ENCODE results near the gene ELFN2. TPM values are rescaled to one million over a fixed set of nuclear protein-coding genes. Genes with fewer than 3 reads are reported as not detected.

The ELFN2 gene
- polyA plus RNA-seq, 2 of the 4 experiments (the other 2 are of a cell fraction), result 0.94 to 8.1 TPM

DNA sequence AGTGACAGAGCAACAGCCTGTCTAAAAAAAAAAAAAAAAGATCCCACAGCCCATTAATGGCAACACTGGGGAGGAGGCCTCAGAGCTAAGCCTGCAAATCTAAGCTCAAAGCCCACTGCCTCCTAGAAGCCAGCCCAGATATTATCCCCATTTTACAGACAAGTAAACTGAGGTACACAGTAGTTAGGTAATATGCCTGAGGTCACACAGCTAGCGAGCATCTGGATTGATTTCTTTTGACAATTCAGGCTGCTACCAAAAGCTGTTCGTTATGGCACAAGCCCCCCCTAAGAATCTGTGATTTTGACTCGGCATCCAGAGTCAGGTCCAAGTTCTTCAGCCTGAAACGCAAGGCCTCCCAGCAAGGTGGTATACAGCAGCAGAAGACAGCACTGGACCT lies 13.7 kb downstream of the ELFN2 start:
- POLR2A ChIA-PET, result no interaction called here
- no peak for ATAC-seq

DNA sequence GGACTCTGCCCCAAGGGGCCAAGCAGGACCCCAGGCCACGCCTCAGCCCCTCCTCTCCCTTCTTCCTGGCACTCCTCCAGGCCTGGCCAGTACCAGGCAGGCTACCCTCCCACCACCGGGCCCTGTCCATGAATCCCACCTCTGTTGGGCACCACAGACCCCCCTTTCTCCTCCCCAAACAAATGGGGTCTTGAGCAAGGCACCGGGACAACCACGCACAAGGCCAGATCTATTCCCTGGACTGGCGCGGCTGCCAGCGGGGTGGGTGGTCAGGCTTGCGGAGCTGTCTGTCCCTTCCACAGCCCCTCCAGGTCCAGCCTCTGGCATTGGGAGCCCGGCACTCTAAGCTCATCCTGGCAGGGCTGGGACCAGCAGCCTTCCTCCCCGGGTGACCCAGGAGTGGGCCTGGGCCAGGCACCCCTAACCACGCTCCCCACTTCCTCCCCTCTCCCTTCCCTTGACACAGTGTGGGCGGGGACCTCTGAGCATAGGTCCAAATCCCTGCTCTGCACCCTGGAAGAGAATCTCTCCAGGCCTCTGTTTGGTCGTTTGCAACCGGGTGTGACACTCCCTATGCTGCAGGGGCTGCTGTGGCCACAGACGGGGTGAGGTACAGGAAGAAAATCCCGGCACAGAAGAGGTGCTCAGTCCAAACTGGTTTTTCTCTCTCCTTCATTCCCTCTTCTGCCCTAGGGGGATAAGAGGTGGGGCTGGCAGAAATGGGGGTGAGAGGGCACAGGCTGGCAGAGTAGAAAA lies 14.6 kb downstream of the ELFN2 start:
- Histone ChIP-seq H3K4me2 (no peak overlapping the region), H3K4me3 (no peak overlapping the region), H3K9me3 (no peaks in the 10 kb centered on the region), H3K4me1 (no peaks in the 10 kb centered on the region), H3K27ac (no peak overlapping the region)
- POLR2A ChIA-PET, result no interaction called here
- TF ChIP-seq, protein P1, sequence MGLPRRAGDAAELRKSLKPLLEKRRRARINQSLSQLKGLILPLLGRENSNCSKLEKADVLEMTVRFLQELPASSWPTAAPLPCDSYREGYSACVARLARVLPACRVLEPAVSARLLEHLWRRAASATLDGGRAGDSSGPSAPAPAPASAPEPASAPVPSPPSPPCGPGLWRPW (IDR thresholded peaks at IDR 0.05), result no peak
- TF ChIP-seq KDM5A (IDR thresholded peaks at IDR 0.05), result no peak
- TF ChIP-seq POLR2AphosphoS2 (conservative IDR thresholded peaks at IDR 0.05; ENCODE audit: low read length), result no peak
- no peak for TF ChIP-seq ZC3H11A (IDR thresholded peaks at IDR 0.05)
- TF ChIP-seq SREBF2 (IDR thresholded peaks at IDR 0.05), result no peak
- TF ChIP-seq RNF2 (IDR thresholded peaks at IDR 0.05; ENCODE audit: borderline replicate concordance, low read depth), result no peak
- no peak for TF ChIP-seq HDAC2 (IDR thresholded peaks at IDR 0.05)
- TF ChIP-seq NR3C1 (IDR thresholded peaks at IDR 0.05), result no peak
- TF ChIP-seq RARB (CRISPR knock-in tag; IDR thresholded peaks at IDR 0.05), result no peak
- no peak for TF ChIP-seq CBX8 (IDR thresholded peaks at IDR 0.05)
- TF ChIP-seq RCOR1 (IDR thresholded peaks at IDR 0.05; ENCODE audit: low read depth, low read length), result no peak
- no peak for TF ChIP-seq CHD2 (IDR thresholded peaks at IDR 0.05; ENCODE audit: low read length, partially characterized antibody)
- no peak for TF ChIP-seq MYC (IDR thresholded peaks at IDR 0.05; ENCODE audit: borderline replicate concordance, low read length)
- FAIRE-seq, result no peak
- CTCF ChIA-PET, result interaction anchor here (0.6 to 1.5 kb wide), 4 partner anchors 8 to 116 kb away, joined by 3 to 7 read pairs (median 4); no protein-coding TSS in a partner anchor
- 84% methylated on average over 11 of the region's 16 CpGs for WGBS (ENCODE audit: missing lambda C conversion rate)
- no peak for DNase-seq (ENCODE audit: low read depth in 1 of 2, low spot score in 1 of 2)
- ATAC-seq, result no peak

More for the DNA sequence above, 13.7 kb downstream of the ELFN2 start:
- no peaks in the 10 kb centered on the region for H3K9me3 ChIP-seq
- no peak overlapping the region for H3K27ac ChIP-seq
- no peak for TF ChIP-seq RAD21 (conservative IDR thresholded peaks at IDR 0.05 in 1 of 2, IDR thresholded peaks at IDR 0.05 in 1 of 2)
- TF ChIP-seq JUN (IDR thresholded peaks at IDR 0.05), result no peak
- TF ChIP-seq ZFP36 (IDR thresholded peaks at IDR 0.05; ENCODE audit: borderline replicate concordance, partially characterized antibody), result no peak
- no peak for TF ChIP-seq MAFK (IDR thresholded peaks at IDR 0.05; ENCODE audit: partially characterized antibody)
- TF ChIP-seq CEBPB (IDR thresholded peaks at IDR 0.05), result no peak
- TF ChIP-seq NFE2L2 (conservative IDR thresholded peaks at IDR 0.05; ENCODE audit: low read length), result no peak
- TF ChIP-seq, protein P2, sequence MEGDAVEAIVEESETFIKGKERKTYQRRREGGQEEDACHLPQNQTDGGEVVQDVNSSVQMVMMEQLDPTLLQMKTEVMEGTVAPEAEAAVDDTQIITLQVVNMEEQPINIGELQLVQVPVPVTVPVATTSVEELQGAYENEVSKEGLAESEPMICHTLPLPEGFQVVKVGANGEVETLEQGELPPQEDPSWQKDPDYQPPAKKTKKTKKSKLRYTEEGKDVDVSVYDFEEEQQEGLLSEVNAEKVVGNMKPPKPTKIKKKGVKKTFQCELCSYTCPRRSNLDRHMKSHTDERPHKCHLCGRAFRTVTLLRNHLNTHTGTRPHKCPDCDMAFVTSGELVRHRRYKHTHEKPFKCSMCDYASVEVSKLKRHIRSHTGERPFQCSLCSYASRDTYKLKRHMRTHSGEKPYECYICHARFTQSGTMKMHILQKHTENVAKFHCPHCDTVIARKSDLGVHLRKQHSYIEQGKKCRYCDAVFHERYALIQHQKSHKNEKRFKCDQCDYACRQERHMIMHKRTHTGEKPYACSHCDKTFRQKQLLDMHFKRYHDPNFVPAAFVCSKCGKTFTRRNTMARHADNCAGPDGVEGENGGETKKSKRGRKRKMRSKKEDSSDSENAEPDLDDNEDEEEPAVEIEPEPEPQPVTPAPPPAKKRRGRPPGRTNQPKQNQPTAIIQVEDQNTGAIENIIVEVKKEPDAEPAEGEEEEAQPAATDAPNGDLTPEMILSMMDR (IDR thresholded peaks at IDR 0.05), result no peak
- TF ChIP-seq, protein P3, sequence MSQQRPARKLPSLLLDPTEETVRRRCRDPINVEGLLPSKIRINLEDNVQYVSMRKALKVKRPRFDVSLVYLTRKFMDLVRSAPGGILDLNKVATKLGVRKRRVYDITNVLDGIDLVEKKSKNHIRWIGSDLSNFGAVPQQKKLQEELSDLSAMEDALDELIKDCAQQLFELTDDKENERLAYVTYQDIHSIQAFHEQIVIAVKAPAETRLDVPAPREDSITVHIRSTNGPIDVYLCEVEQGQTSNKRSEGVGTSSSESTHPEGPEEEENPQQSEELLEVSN (IDR thresholded peaks at IDR 0.05; ENCODE audit: borderline replicate concordance, low read depth), result no peak
- no peak for TF ChIP-seq TFCP2L1 (CRISPR knock-in tag; IDR thresholded peaks at IDR 0.05)
- TF ChIP-seq RCOR1 (IDR thresholded peaks at IDR 0.05; ENCODE audit: low read depth, low read length), result no peak
- TF ChIP-seq, protein P4, sequence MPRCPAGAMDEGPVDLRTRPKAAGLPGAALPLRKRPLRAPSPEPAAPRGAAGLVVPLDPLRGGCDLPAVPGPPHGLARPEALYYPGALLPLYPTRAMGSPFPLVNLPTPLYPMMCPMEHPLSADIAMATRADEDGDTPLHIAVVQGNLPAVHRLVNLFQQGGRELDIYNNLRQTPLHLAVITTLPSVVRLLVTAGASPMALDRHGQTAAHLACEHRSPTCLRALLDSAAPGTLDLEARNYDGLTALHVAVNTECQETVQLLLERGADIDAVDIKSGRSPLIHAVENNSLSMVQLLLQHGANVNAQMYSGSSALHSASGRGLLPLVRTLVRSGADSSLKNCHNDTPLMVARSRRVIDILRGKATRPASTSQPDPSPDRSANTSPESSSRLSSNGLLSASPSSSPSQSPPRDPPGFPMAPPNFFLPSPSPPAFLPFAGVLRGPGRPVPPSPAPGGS (IDR thresholded peaks at IDR 0.05), result no peak
- TF ChIP-seq, protein P5, sequence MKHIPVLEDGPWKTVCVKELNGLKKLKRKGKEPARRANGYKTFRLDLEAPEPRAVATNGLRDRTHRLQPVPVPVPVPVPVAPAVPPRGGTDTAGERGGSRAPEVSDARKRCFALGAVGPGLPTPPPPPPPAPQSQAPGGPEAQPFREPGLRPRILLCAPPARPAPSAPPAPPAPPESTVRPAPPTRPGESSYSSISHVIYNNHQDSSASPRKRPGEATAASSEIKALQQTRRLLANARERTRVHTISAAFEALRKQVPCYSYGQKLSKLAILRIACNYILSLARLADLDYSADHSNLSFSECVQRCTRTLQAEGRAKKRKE (CRISPR knock-in tag; IDR thresholded peaks at IDR 0.05; ENCODE audit: low read depth), result no peak
- no peak for TF ChIP-seq CBX8 (IDR thresholded peaks at IDR 0.05)
- TF ChIP-seq MYC (IDR thresholded peaks at IDR 0.05; ENCODE audit: borderline replicate concordance, low read length), result no peak
- WGBS (ENCODE audit: missing lambda C conversion rate), result 86% methylated on average over 3 of the region's 4 CpGs
- DNase-seq (ENCODE audit: low read depth in 1 of 2, low spot score in 1 of 2), result no peak
- H3K4me2 ChIP-seq, result no peak overlapping the region
- H3K4me3 ChIP-seq, result no peak overlapping the region
- CTCF ChIA-PET, result interaction anchor here (0.6 to 1.4 kb wide), 6 partner anchors 15 to 572 kb away, joined by 3 to 5 read pairs (median 3); no protein-coding TSS in a partner anchor
- H3K4me1 ChIP-seq, result no peaks in the 10 kb centered on the region
- FAIRE-seq, result no peak

All from A549 (cell line).